Esophagus (tissue), 2 donors: ENCODE data around the gene ST6GALNAC2. TPM values are rescaled to one million over a fixed set of nuclear protein-coding genes. Genes with fewer than 3 reads are reported as not detected.
"Not testable (repeated sequence)": the region's sequence is repeated elsewhere in the genome, so short reads cannot be mapped to it uniquely, and the experiment has no call there.

Experiments
- H3K27ac ChIP-seq, 2 donors: one replicate each; pipeline ENCODE4 v1.5.1; 2013; ENCODE audit warnings: low read depth in 2 of 2, mild to moderate bottlenecking in 2 of 2, inconsistent platforms in 1 of 2, low read length in 1 of 2, moderate library complexity in 1 of 2
- H3K27me3 ChIP-seq, 2 donors: one replicate each; pipeline ENCODE4 v1.6.1; 2013; ENCODE audit warnings: low read length in 2 of 2, control low read depth in 1 of 2, mild to moderate bottlenecking in 1 of 2; ENCODE audit not compliant: insufficient read depth in 2 of 2, control insufficient read depth in 1 of 2
- H3K36me3 ChIP-seq, 2 donors: one replicate each; pipeline ENCODE4 v1.6.1; 2013; ENCODE audit warnings: low read length in 1 of 2; ENCODE audit not compliant: control insufficient read depth in 2 of 2, insufficient read depth in 2 of 2
- H3K4me1 ChIP-seq, 2 donors: one replicate each; pipeline ENCODE4 v1.6.1; 2013; ENCODE audit warnings: low read length in 1 of 2; ENCODE audit not compliant: control insufficient read depth in 2 of 2, insufficient read depth in 2 of 2
- H3K4me3 ChIP-seq, 2 donors: one replicate each; pipeline ENCODE4 v1.5.1; 2013; ENCODE audit warnings: low read length in 2 of 2, mild to moderate bottlenecking in 2 of 2, low read depth in 1 of 2, moderate library complexity in 1 of 2
- H3K9me3 ChIP-seq, 2 donors: one replicate each; pipeline ENCODE4 v1.6.1; 2013; ENCODE audit warnings: mild to moderate bottlenecking in 2 of 2, low read depth in 1 of 2, low read length in 1 of 2, moderate library complexity in 1 of 2; ENCODE audit not compliant: control insufficient read depth in 2 of 2, insufficient read depth in 1 of 2
- WGBS, 2 donors: extraction: QIAGEN DNeasy Blood & Tissue Kit; methylation state at CpG; one replicate each; pipeline ENCODE4 v1.1.7; 2013; 5-methylcytosine and 5-hydroxymethylcytosine counted together
- polyA plus RNA-seq, 2 donors: library from polyadenylated mRNA; stranded (reverse); fragments of 200-250 nt; gene quantifications; one replicate each; pipeline ENCODE4 v1.2.3, GENCODE V29; 2013
- donor health status: healthy with polysubstance abuse.
- donor health status: Bipolar disorder and iron deficiency.

ST6GALNAC2 gene
- polyA plus RNA-seq, 2 donors, result 17.5 to 20.2 TPM

- peak overlapping the region in 1 of 2 donors; percentile 19 for H3K4me3 ChIP-seq
- H3K27me3 ChIP-seq, result no peaks in the 10 kb centered on the region
- H3K36me3 ChIP-seq, result peaks cover 0 to 5% of the 10 kb centered on the region in 2 donors
- 58 to 69% methylated on average over 10 of the region's 10 CpGs for WGBS, 2 donors
- H3K4me1 ChIP-seq, result peaks cover 0 to 3% of the 10 kb centered on the region in 2 donors
- H3K9me3 ChIP-seq, result no peaks in the 10 kb centered on the region
- no peak overlapping the region for H3K27ac ChIP-seq
These were observed 25.4 kb downstream of the ST6GALNAC2 start for GRCh38 chr17:76560036-76560876.

- peak overlapping the region in 1 of 2 donors; percentile 21 for H3K27ac ChIP-seq
- 63 to 65% methylated on average over 7 of the region's 7 CpGs for WGBS, 2 donors
- H3K4me1 ChIP-seq, H3K9me3 ChIP-seq, H3K27me3 ChIP-seq, H3K36me3 ChIP-seq: not testable (repeated sequence)
- peak overlapping the region in 1 of 2 donors; percentile 64 for H3K4me3 ChIP-seq
These were observed 26.2 kb downstream of the ST6GALNAC2 start for GRCh38 chr17:76559460-76559859.

- peak overlapping the region; percentile 88 to 94 for H3K27ac ChIP-seq
- peak overlapping the region; percentile 64 to 77 for H3K4me3 ChIP-seq
- no peaks in the 10 kb centered on the region for H3K27me3 ChIP-seq
- peaks cover 0 to 5% of the 10 kb centered on the region in 2 donors for H3K36me3 ChIP-seq
- H3K9me3 ChIP-seq, result no peaks in the 10 kb centered on the region
- 0 to 1% methylated on average over 14 of the region's 14 CpGs for WGBS, 2 donors
- peaks cover 0 to 3% of the 10 kb centered on the region in 2 donors for H3K4me1 ChIP-seq
These were observed 27.2 kb downstream of the ST6GALNAC2 start for GRCh38 chr17:76558198-76559095.

- Histone ChIP-seq H3K9me3 (no peaks in the 10 kb centered on the region), H3K4me3 (peak overlapping the region; percentile 64 to 77), H3K27ac (peak overlapping the region; percentile 88 to 94), H3K36me3 (peaks cover 0 to 3% of the 10 kb centered on the region in 2 donors), H3K27me3 (no peaks in the 10 kb centered on the region), H3K4me1 (peaks cover 0 to 3% of the 10 kb centered on the region in 2 donors)
- 0 to 1% methylated on average over 55 of the region's 55 CpGs for WGBS, 2 donors
These were observed 28.1 kb downstream of the ST6GALNAC2 start for GRCh38 chr17:76557368-76558197.

GRCh38 chr17:76556765-76557367 lies 28.8 kb downstream of the ST6GALNAC2 start:
- no peaks in the 10 kb centered on the region for H3K27me3 ChIP-seq
- H3K4me1 ChIP-seq, result peaks cover 0 to under 1% of the 10 kb centered on the region in 2 donors
- peak overlapping the region; percentile 64 to 77 for H3K4me3 ChIP-seq
- H3K36me3 ChIP-seq, result peaks cover 0 to under 1% of the 10 kb centered on the region in 2 donors
- no peaks in the 10 kb centered on the region for H3K9me3 ChIP-seq
- peak overlapping the region; percentile 88 to 94 for H3K27ac ChIP-seq
- 23 to 28% methylated on average over 30 of the region's 30 CpGs for WGBS, 2 donors

- Histone ChIP-seq H3K9me3 (no peaks in the 10 kb centered on the region), H3K4me3 (no peak overlapping the region), H3K27ac (no peak overlapping the region), H3K4me1 (peaks cover 3 to 4% of the 10 kb centered on the region in 2 donors), H3K27me3 (no peaks in the 10 kb centered on the region), H3K36me3 (no peaks in the 10 kb centered on the region)
- WGBS, 2 donors, result 65 to 69% methylated on average over 6 of the region's 6 CpGs
These were observed 31.5 kb downstream of the ST6GALNAC2 start for GRCh38 chr17:76554131-76554530.

GRCh38 chr17:76553178-76553908 lies 32.3 kb downstream of the ST6GALNAC2 start:
- no peaks in the 10 kb centered on the region for H3K9me3 ChIP-seq
- H3K4me1 ChIP-seq, result peaks cover 3 to 4% of the 10 kb centered on the region in 2 donors
- no peak overlapping the region for H3K27ac ChIP-seq
- H3K36me3 ChIP-seq, result no peaks in the 10 kb centered on the region
- 80 to 84% methylated on average over 8 of the region's 8 CpGs for WGBS, 2 donors
- H3K27me3 ChIP-seq, result no peaks in the 10 kb centered on the region
- H3K4me3 ChIP-seq, result no peak overlapping the region

GRCh38 chr17:76551685-76552084 lies 34.0 kb downstream of the ST6GALNAC2 start:
- Histone ChIP-seq H3K9me3 (no peaks in the 10 kb centered on the region), H3K27me3 (no peaks in the 10 kb centered on the region), H3K4me1 (peaks cover 4 to 7% of the 10 kb centered on the region in 2 donors), H3K27ac (peak overlapping the region; percentile 18 to 37), H3K4me3 (no peak overlapping the region), H3K36me3 (no peaks in the 10 kb centered on the region)
- WGBS, 2 donors, result 70 to 72% methylated on average over 4 of the region's 4 CpGs
